HG03442 (cell line): ENCODE measurements around the gene STK33.

Experiments used
- ATAC-seq: cut with Tn5 transposase; IDR thresholded peaks from one replicate; pipeline ENCODE4 v1.9.1; 2021; ENCODE audit warnings: mild to moderate bottlenecking, moderate library complexity; ENCODE audit not compliant: unreplicated experiment

The STK33 gene

GRCh38 chr11:8593935-8594909 lies at the start of gene STK33:
Gene STK33 (minus strand): TSS chr11:8594228. CDS start chr11:8474905, 119,323 bp downstream.
- peak; percentile 91 for ATAC-seq

- ATAC-seq: no peak
Observed at GRCh38 chr11:8642196-8642841, 48.3 kb upstream of the STK33 start.

GRCh38 chr11:8641332-8641731 lies 47.3 kb upstream of the STK33 start:
- no peak for ATAC-seq

GRCh38 chr11:8640267-8640906 lies 46.4 kb upstream of the STK33 start:
- ATAC-seq: no peak

GRCh38 chr11:8639655-8640054 lies 45.6 kb upstream of the STK33 start:
- ATAC-seq: no peak

GRCh38 chr11:8638300-8638699 lies 44.3 kb upstream of the STK33 start:
- no peak for ATAC-seq

GRCh38 chr11:8636127-8636526 lies 42.1 kb upstream of the STK33 start:
- no peak for ATAC-seq

GRCh38 chr11:8634498-8634897 lies 40.5 kb upstream of the STK33 start:
- no peak for ATAC-seq

GRCh38 chr11:8631395-8632118 lies 37.5 kb upstream of the STK33 start:
- ATAC-seq: no peak

- no peak for ATAC-seq
Observed at GRCh38 chr11:8624698-8625097, 30.7 kb upstream of the STK33 start.

GRCh38 chr11:8621147-8621546 lies 27.1 kb upstream of the STK33 start:
- no peak for ATAC-seq

- no peak for ATAC-seq
Observed at GRCh38 chr11:8617063-8617462, 23.0 kb upstream of the STK33 start.

- no peak for ATAC-seq
Observed at GRCh38 chr11:8615291-8616032, 21.4 kb upstream of the STK33 start.

- ATAC-seq: no peak
Observed at GRCh38 chr11:8614497-8614896, 20.5 kb upstream of the STK33 start.

- ATAC-seq: no peak
Observed at GRCh38 chr11:8613036-8613435, 19.0 kb upstream of the STK33 start.

- ATAC-seq: no peak
Observed at GRCh38 chr11:8612522-8612921, 18.5 kb upstream of the STK33 start.

GRCh38 chr11:8610532-8611116 lies 16.6 kb upstream of the STK33 start:
- ATAC-seq: no peak

GRCh38 chr11:8608652-8609051 lies 14.6 kb upstream of the STK33 start:
- no peak for ATAC-seq

- no peak for ATAC-seq
Observed at GRCh38 chr11:8605971-8606563, 12.0 kb upstream of the STK33 start.
